A549 (cell line): ENCODE measurements around the gene KHDRBS2. TPM values are rescaled to one million over a fixed set of nuclear protein-coding genes. Genes with fewer than 3 reads are reported as not detected.

Experiments used
- ATAC-seq, 2 experiments: fragments of 200-7000 bp in 1 of 2; fragments of >200 bp in 1 of 2; cut with Nextera tagmentation in 1 of 2; cut with Tn5 transposase in 1 of 2; 3 replicates each; pipeline versions ENCODE4 v1.8.0 to v1.9.1; 2018 to 2020; ENCODE audit warnings: mild to moderate bottlenecking in 1 of 2, moderate library complexity in 1 of 2
- CTCF ChIA-PET: fragments of 300-600 bp; sonication (Branson Sonifier 250); formaldehyde crosslinking; extraction: SDS; loops from one replicate; lab custom pipeline; 2021; ENCODE audit warnings: antibody characterized with exemption, inconsistent platforms; lab: Yijun Ruan, JAX
- POLR2A ChIA-PET: fragments of 350-600 bp; formaldehyde crosslinking; extraction: SDS; loops from one replicate; lab custom pipeline; 2021; ENCODE audit warnings: antibody characterized with exemption, inconsistent platforms; lab: Yijun Ruan, JAX
- DNase-seq, 2 experiments: peaks; one replicate each; pipeline versions ENCODE4 v3.0.0 to v3.0.0-alpha.2; 2011 to 2016; ENCODE audit warnings: low read depth in 1 of 2, low spot score in 1 of 2
- FAIRE-seq: peaks from 2 replicates; lab custom pipeline; 2011; peaks lifted over from hg19 to GRCh38; lab: Jason Lieb, UNC
- H3K27ac ChIP-seq, 2 experiments: fragments of >200 bp; sonication (Bioruptor Twin); formaldehyde crosslinking; 3 replicates each; pipeline ENCODE4 v1.5.1; 2016 to 2017
- H3K4me1 ChIP-seq: fragments of >200 bp; sonication (Bioruptor Twin); formaldehyde crosslinking; 3 replicates; pipeline ENCODE4 v1.6.1; 2016
- H3K4me2 ChIP-seq: fragments of >200 bp; sonication (Bioruptor Twin); formaldehyde crosslinking; 3 replicates; pipeline ENCODE4 v1.6.1; 2016
- H3K4me3 ChIP-seq: fragments of >200 bp; sonication (Bioruptor Twin); formaldehyde crosslinking; 3 replicates; pipeline ENCODE4 v1.5.1; 2016
- H3K9me3 ChIP-seq: fragments of >200 bp; sonication (Bioruptor Twin); formaldehyde crosslinking; 3 replicates; pipeline ENCODE4 v1.6.1; 2016
- CBX8 ChIP-seq: fragments of 200-600 bp; sonication (generic); IDR thresholded peaks from 2 replicates; pipeline ENCODE4 v1.6.1; 2016
- CHD2 ChIP-seq: fragments of 150-350 bp; IDR thresholded peaks from 2 replicates; pipeline ENCODE4 v1.6.1; 2014; ENCODE audit warnings: low read length; ENCODE audit not compliant: partially characterized antibody
- CHD4 ChIP-seq: fragments of 200-600 bp; sonication (generic); IDR thresholded peaks from 2 replicates; pipeline ENCODE4 v1.6.1; 2016; ENCODE audit warnings: antibody characterized with exemption, mild to moderate bottlenecking, borderline replicate concordance
- E2F6 ChIP-seq: IDR thresholded peaks from 2 replicates; pipeline ENCODE4 v1.6.1; 2012; ENCODE audit warnings: low read depth, borderline replicate concordance
- EHMT2 ChIP-seq: fragments of 200-600 bp; sonication (generic); IDR thresholded peaks from 2 replicates; pipeline ENCODE4 v1.6.1; 2016; ENCODE audit warnings: antibody characterized with exemption, low read depth, mild to moderate bottlenecking, moderate library complexity
- ELK1 ChIP-seq: fragments of 150-350 bp; IDR thresholded peaks from 2 replicates; pipeline ENCODE4 v1.6.1; 2014; ENCODE audit warnings: low read depth, mild to moderate bottlenecking, low read length
- FOSB ChIP-seq: fragments of 250-450 bp; sonication (Bioruptor Pico); IDR thresholded peaks from 2 replicates; pipeline ENCODE4 v1.5.0; 2020; ENCODE audit warnings: mild to moderate bottlenecking, moderate library complexity
- FOXS1 ChIP-seq: fragments of 250-450 bp; sonication (Bioruptor Pico); IDR thresholded peaks from 2 replicates; pipeline ENCODE4 v1.5.0; 2020; ENCODE audit warnings: mild to moderate bottlenecking, moderate library complexity
- GATA3 ChIP-seq: IDR thresholded peaks from 2 replicates; pipeline ENCODE4 v1.6.1; 2012; ENCODE audit warnings: borderline replicate concordance
- HES2 ChIP-seq: fragments of >200 bp; sonication (Bioruptor Twin); formaldehyde crosslinking; IDR thresholded peaks from 2 replicates; pipeline ENCODE4 v1.6.1; 2016
- HOXA7 ChIP-seq: fragments of 250-450 bp; sonication (Bioruptor Pico); IDR thresholded peaks from 2 replicates; pipeline ENCODE4 v1.5.0; 2020; ENCODE audit warnings: mild to moderate bottlenecking, moderate library complexity
- KDM1A ChIP-seq: fragments of 200-600 bp; sonication (generic); IDR thresholded peaks from 2 replicates; pipeline ENCODE4 v1.6.1; 2016; ENCODE audit warnings: low read depth, mild to moderate bottlenecking
- MYC ChIP-seq: IDR thresholded peaks from 2 replicates; pipeline ENCODE4 v1.6.1; 2012; ENCODE audit warnings: mild to moderate bottlenecking, inconsistent platforms, low read length, improper control_type of control experiment, borderline replicate concordance
- NPAS2 ChIP-seq: fragments of 250-450 bp; sonication (Bioruptor Pico); IDR thresholded peaks from 2 replicates; pipeline ENCODE4 v1.8.0; 2022; ENCODE audit warnings: mild to moderate bottlenecking, moderate library complexity, borderline replicate concordance
- POLR2AphosphoS2 ChIP-seq: conservative IDR thresholded peaks from 2 replicates; pipeline ENCODE4 v1.6.1; 2012; ENCODE audit warnings: low read length, improper control_type of control experiment, inconsistent platforms
- RAD21 ChIP-seq, 2 experiments: fragments of >200 bp in 1 of 2; sonication (Bioruptor Twin) in 1 of 2; formaldehyde crosslinking in 1 of 2; IDR thresholded peaks in 1 of 2; conservative IDR thresholded peaks in 1 of 2; 2 replicates in 1 of 2; 3 replicates in 1 of 2; pipeline ENCODE4 v1.6.1; 2012 to 2018; ENCODE audit warnings: inconsistent platforms in 1 of 2
- RARB ChIP-seq: fragments of 250-450 bp; sonication (Bioruptor Pico); IDR thresholded peaks from 2 replicates; pipeline ENCODE4 v1.8.0; 2021; ENCODE audit warnings: mild to moderate bottlenecking, moderate library complexity
- RFX5 ChIP-seq: fragments of 450-650 bp; IDR thresholded peaks from 2 replicates; pipeline ENCODE4 v1.7.1; 2014; ENCODE audit warnings: antibody characterized with exemption, mild to moderate bottlenecking, moderate library complexity
- RNF2 ChIP-seq: fragments of 200-600 bp; sonication (generic); IDR thresholded peaks from 2 replicates; pipeline ENCODE4 v1.6.1; 2016; ENCODE audit warnings: low read depth, mild to moderate bottlenecking, antibody characterized with exemption, moderate library complexity, borderline replicate concordance
- SMC3 ChIP-seq: fragments of >200 bp; sonication (Bioruptor Twin); formaldehyde crosslinking; IDR thresholded peaks from 3 replicates; pipeline ENCODE4 v1.6.1; 2018; ENCODE audit warnings: inconsistent platforms
- TFCP2L1 ChIP-seq: fragments of 250-450 bp; sonication (Bioruptor Pico); IDR thresholded peaks from 2 replicates; pipeline ENCODE4 v1.5.0; 2021; ENCODE audit warnings: mild to moderate bottlenecking
- TP53 ChIP-seq: fragments of 250-450 bp; sonication (Bioruptor Pico); IDR thresholded peaks from 2 replicates; pipeline ENCODE4 v1.5.0; 2021; ENCODE audit warnings: mild to moderate bottlenecking, moderate library complexity
- USF2 ChIP-seq: fragments of 450-650 bp; IDR thresholded peaks from 2 replicates; pipeline ENCODE4 v1.6.1; 2014; ENCODE audit warnings: antibody characterized with exemption
- ZFP36 ChIP-seq: fragments of 450-650 bp; IDR thresholded peaks from 2 replicates; pipeline ENCODE4 v1.6.1; 2014; ENCODE audit warnings: borderline replicate concordance; ENCODE audit not compliant: partially characterized antibody
- ZSCAN20 ChIP-seq: fragments of 250-450 bp; sonication (Bioruptor Pico); IDR thresholded peaks from 2 replicates; pipeline ENCODE4 v1.8.0; 2022; ENCODE audit warnings: mild to moderate bottlenecking, moderate library complexity
- WGBS: methylation state at CpG from one replicate; pipeline ENCODE4 v1.1.6; 2017; ENCODE audit errors: missing lambda C conversion rate; 5-methylcytosine and 5-hydroxymethylcytosine counted together
- polyA plus RNA-seq, 4 experiments: library from polyadenylated mRNA; depleted of rRNA in 3 of 4; stranded (reverse); fragments of >200 nt; fragmentation: RNase III in 1 of 4; extraction: RNeasy Plus Mini Kit Qiagen cat#74134 plus additional on column Dnase treatment in 1 of 4; gene quantifications; 2 replicates in 3 of 4; 3 replicates in 1 of 4; pipeline ENCODE4 v1.2.3, GENCODE V29; 2011 to 2017
- TF ChIP-seq, protein P1 (sequence below): fragments of 250-450 bp; sonication (Bioruptor Pico); IDR thresholded peaks from 2 replicates; pipeline ENCODE4 v1.5.0; 2021; ENCODE audit warnings: mild to moderate bottlenecking, moderate library complexity, borderline replicate concordance
- TF ChIP-seq, protein P2 (sequence below): fragments of >200 bp; sonication (Bioruptor Twin); formaldehyde crosslinking; IDR thresholded peaks from 3 replicates; pipeline ENCODE4 v1.5.1; 2016

The KHDRBS2 gene
- polyA plus RNA-seq, 2 of the 4 experiments (the other 2 are of a cell fraction): not detected

DNA sequence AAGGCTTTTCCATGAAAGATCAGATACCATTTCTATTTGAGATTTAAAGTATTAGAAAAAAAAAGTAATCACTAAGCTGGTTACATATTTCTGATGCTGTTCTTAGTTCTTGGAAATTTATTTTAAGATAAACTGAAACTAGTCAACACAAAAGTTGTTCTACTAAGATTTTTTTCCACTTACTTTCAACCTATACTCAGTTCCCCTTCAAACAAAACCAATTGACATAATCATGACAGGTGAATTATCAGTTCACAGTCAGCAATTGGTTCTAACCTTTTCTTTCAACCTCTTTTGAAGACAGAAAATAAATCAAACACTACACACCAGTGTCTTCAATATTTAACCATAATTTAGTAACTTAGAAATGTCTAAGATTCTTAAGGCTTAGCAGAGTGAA is 228.7 kb downstream of the KHDRBS2 start:
- CTCF ChIA-PET: no interaction called here
- Histone ChIP-seq H3K4me1 (no peaks in the 10 kb centered on the region), H3K9me3 (no peaks in the 10 kb centered on the region), H3K4me3 (no peak overlapping the region), H3K27ac (no peak overlapping the region), H3K4me2 (no peak overlapping the region)
- ATAC-seq (no peak), DNase-seq (no peak), FAIRE-seq (no peak)
- no peak for TF ChIP-seq ELK1
- TF ChIP-seq EHMT2: no peak
- TF ChIP-seq, protein P1, sequence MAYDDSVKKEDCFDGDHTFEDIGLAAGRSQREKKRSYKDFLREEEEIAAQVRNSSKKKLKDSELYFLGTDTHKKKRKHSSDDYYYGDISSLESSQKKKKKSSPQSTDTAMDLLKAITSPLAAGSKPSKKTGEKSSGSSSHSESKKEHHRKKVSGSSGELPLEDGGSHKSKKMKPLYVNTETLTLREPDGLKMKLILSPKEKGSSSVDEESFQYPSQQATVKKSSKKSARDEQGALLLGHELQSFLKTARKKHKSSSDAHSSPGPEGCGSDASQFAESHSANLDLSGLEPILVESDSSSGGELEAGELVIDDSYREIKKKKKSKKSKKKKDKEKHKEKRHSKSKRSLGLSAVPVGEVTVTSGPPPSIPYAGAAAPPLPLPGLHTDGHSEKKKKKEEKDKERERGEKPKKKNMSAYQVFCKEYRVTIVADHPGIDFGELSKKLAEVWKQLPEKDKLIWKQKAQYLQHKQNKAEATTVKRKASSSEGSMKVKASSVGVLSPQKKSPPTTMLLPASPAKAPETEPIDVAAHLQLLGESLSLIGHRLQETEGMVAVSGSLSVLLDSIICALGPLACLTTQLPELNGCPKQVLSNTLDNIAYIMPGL (CRISPR knock-in tag): no peak
- no peak for TF ChIP-seq SMC3
- TF ChIP-seq NPAS2 (CRISPR knock-in tag): no peak
- TF ChIP-seq FOXS1 (CRISPR knock-in tag): no peak
- TF ChIP-seq RNF2: no peak
- TF ChIP-seq HOXA7 (CRISPR knock-in tag): no peak
- TF ChIP-seq, protein P2, sequence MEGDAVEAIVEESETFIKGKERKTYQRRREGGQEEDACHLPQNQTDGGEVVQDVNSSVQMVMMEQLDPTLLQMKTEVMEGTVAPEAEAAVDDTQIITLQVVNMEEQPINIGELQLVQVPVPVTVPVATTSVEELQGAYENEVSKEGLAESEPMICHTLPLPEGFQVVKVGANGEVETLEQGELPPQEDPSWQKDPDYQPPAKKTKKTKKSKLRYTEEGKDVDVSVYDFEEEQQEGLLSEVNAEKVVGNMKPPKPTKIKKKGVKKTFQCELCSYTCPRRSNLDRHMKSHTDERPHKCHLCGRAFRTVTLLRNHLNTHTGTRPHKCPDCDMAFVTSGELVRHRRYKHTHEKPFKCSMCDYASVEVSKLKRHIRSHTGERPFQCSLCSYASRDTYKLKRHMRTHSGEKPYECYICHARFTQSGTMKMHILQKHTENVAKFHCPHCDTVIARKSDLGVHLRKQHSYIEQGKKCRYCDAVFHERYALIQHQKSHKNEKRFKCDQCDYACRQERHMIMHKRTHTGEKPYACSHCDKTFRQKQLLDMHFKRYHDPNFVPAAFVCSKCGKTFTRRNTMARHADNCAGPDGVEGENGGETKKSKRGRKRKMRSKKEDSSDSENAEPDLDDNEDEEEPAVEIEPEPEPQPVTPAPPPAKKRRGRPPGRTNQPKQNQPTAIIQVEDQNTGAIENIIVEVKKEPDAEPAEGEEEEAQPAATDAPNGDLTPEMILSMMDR: no peak
- TF ChIP-seq ZSCAN20 (CRISPR knock-in tag): no peak
- TF ChIP-seq USF2: no peak
- no peak for TF ChIP-seq RFX5
- no peak for TF ChIP-seq KDM1A
- POLR2A ChIA-PET: no interaction called here

GRCh38 chr6:62045502-62045901 is 240.5 kb downstream of the KHDRBS2 start:
- CTCF ChIA-PET: no interaction called here
- H3K4me3 ChIP-seq: no peak overlapping the region
- no peak for ATAC-seq
- TF ChIP-seq SMC3: no peak
- no peak for TF ChIP-seq GATA3
- no peak for TF ChIP-seq POLR2AphosphoS2
- no peak for TF ChIP-seq CBX8
- no peak for TF ChIP-seq HES2
- TF ChIP-seq CHD4: no peak
- TF ChIP-seq FOSB (CRISPR knock-in tag): no peak
- TF ChIP-seq RAD21 (conservative IDR thresholded peaks at IDR 0.05 in 1 of 2, IDR thresholded peaks at IDR 0.05 in 1 of 2): no peak
- TF ChIP-seq, protein P1 (CRISPR knock-in tag): no peak
- no peak for TF ChIP-seq KDM1A
- TF ChIP-seq EHMT2: no peak
- TF ChIP-seq ZFP36: no peak
- no peak for TF ChIP-seq E2F6
- no peak for TF ChIP-seq RARB (CRISPR knock-in tag)
- TF ChIP-seq RNF2: no peak
- no peak for TF ChIP-seq TP53 (CRISPR knock-in tag)
- TF ChIP-seq CHD2: no peak
- TF ChIP-seq MYC: no peak
- no peak for TF ChIP-seq TFCP2L1 (CRISPR knock-in tag)

More at GRCh38 chr6:62045502-62045901, 240.5 kb downstream of the KHDRBS2 start:
- DNase-seq (no peak), FAIRE-seq (no peak)
- WGBS: 22% methylated on average over 2 of the region's 2 CpGs
- no peak overlapping the region for H3K27ac ChIP-seq
- H3K9me3 ChIP-seq: no peaks in the 10 kb centered on the region
- H3K4me1 ChIP-seq: no peaks in the 10 kb centered on the region
- POLR2A ChIA-PET: no interaction called here
- H3K4me2 ChIP-seq: no peak overlapping the region
